OCI-LY1 (cell line): ENCODE data around the gene PKD2L1.

Source experiments
- CTCF ChIP-seq: fragments of 200-600 bp; sonication (generic), shearing (Covaris generic); IDR thresholded peaks from 2 replicates; pipeline ENCODE4 v1.5.1; 2017; ENCODE audit warnings: mild to moderate bottlenecking, antibody characterized with exemption, low read length, moderate library complexity, mixed read lengths
- EZH2 ChIP-seq: fragments of 200-600 bp; sonication (generic), shearing (Covaris generic); IDR thresholded peaks from 2 replicates; pipeline ENCODE4 v1.8.0; 2017; ENCODE audit warnings: borderline replicate concordance, mixed run types, mild to moderate bottlenecking, antibody characterized with exemption, low read length, moderate library complexity, mixed read lengths

GRCh38 chr10:100362570-100363496 lies 32.8 kb upstream of the PKD2L1 start:
- TF ChIP-seq EZH2 (no peak), CTCF (no peak)
